Measurements from ENCODE around the gene SLC35F1.

SLC35F1 gene

DNA sequence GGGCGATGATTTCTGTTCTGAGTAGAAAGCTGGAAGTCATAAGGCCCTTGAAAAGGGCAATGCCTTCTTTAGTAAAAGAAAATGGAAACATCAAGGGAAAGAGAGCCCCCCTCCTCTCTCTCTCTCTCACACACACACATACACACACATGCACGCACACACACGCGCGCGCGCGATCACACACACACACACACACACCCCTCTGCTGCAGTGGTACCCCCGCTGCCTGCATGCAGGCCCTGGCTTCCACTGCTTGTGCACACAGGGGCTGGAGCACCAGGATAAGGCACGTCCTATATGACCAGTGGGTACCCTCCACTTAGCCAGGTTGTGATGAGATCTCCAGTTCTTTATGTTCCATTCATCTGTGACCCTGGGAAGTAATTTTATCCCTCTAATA is 300.9 kb downstream of the SLC35F1 start:
- TF ChIP-seq CTCF (conservative IDR thresholded peaks at IDR 0.05), result no peak
- H3K27ac ChIP-seq, result no peak overlapping the region

DNA sequence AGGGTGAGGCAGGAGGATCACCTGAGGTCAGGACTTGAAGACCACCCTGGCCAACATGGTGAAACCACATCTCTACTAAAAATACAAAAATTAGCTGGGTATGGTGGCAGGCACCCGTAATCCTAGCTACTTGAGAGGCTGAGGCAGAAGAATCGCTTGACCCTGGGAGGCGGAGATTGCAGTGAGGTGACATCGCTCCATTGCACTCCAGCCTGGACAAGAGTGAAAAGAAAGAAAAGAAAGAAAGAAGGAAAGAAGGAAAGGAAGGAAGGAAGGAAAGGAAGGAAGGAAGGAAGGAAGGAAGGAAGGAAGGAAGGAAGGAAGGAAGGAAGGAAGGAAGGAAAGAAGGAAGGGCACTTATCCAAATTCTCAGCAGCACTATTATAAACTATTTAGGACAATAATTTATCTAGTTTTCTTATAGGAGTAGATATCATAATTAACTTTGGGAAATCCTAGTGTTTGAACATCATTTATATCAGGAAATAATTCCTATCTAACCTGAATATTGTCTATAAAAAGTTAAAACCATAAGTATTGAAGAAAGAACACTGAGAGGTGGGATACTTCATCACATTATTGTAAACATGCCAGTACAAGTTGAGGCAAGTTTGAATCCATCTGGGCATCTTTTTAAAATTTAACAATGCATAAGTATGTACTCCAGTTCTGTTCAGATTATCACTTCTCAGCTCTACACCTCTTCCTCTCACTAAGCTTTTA is 305.5 kb downstream of the SLC35F1 start:
- H3K27ac ChIP-seq, result no peak overlapping the region
- TF ChIP-seq CTCF (conservative IDR thresholded peaks at IDR 0.05), result no peak

DNA sequence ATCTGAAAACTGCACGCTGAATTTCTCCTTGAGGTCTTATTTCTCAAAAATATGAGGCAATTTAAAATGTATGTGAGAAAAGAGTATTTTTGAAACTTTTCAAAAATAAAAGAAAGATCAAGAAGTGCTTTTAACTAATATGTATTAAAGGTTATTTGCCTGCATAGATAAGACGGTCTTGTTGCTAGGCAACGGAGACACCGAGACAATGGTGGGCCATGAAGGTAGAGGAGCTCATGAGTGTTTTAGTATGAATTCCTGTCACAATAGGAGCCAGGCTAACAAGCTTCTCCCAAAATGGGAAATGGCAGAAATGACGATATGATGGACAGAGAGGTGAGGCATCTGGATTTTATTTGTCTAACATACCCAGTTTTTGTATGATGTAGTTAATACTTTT is 308.2 kb downstream of the SLC35F1 start:
- no peak for TF ChIP-seq CTCF (conservative IDR thresholded peaks at IDR 0.05)
- no peak overlapping the region for H3K27ac ChIP-seq

- no peak for TF ChIP-seq CTCF (conservative IDR thresholded peaks at IDR 0.05)
- no peak overlapping the region for H3K27ac ChIP-seq
Measured at GRCh38 chr6:118216751-118217150, 309.7 kb downstream of the SLC35F1 start.

DNA sequence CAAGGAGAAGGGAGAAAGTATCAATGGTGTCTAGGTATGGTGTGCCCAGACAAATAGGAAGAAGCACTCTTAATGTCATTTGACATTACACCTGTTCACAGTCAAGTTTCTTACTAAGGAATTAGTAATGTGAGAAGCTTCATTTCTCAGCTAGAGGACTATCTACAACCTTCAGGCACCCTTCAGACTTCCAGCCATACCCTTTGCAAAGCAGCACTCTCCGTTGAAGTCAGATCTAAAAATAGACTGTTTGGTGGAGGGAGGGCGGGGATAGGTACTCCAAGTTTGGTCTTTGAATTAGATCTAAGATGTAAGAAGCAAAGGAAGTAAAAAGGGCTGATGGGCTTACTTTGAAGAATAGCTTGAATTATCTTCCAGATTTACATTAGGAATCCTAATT is 311.1 kb downstream of the SLC35F1 start:
- TF ChIP-seq CTCF (conservative IDR thresholded peaks at IDR 0.05), result no peak
- H3K27ac ChIP-seq, result no peak overlapping the region

GRCh38 chr6:118220429-118221128 is 313.5 kb downstream of the SLC35F1 start:
- no peak for TF ChIP-seq CTCF (conservative IDR thresholded peaks at IDR 0.05)
- H3K27ac ChIP-seq, result no peak overlapping the region

DNA sequence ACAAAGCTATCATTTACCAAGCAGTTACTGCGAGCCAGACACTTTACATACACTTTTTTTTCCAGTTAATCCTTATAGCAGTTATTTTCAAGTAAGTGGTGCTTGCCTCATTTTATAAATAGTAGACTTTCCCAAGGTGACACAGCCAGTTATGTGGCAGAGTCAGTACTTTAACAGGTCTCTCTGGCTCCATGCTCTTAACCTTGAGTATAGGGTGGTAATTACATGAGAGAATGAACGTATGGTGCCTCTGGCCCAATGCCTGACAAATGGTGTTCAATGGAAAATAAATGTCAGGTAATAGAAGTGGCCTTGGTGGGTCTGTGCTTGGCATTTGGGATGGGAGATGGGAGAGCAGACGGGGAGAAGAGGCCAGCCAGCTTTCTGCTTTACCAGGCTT is 316.3 kb downstream of the SLC35F1 start:
- H3K27ac ChIP-seq, result no peak overlapping the region
- no peak for TF ChIP-seq CTCF (conservative IDR thresholded peaks at IDR 0.05)
